HG03378 (cell line): ENCODE data around the gene UVRAG.
A peak's percentile ranks its signal among the peaks of the same experiment; 100 is the strongest.
"Not testable (repeated sequence)": the region's sequence is repeated elsewhere in the genome, so short reads cannot be mapped to it uniquely, and the experiment has no call there.

Experiments
- ATAC-seq: cut with Tn5 transposase; IDR thresholded peaks from one replicate; pipeline ENCODE4 v1.9.1; 2021; ENCODE audit warnings: mild to moderate bottlenecking, moderate library complexity; ENCODE audit not compliant: unreplicated experiment

UVRAG gene

GRCh38 chr11:75873417-75874221 is 58.6 kb downstream of the UVRAG start:
- peak; percentile 60 for ATAC-seq

GRCh38 chr11:75874684-75875341 is 59.8 kb downstream of the UVRAG start:
- no peak for ATAC-seq

- ATAC-seq: not testable (repeated sequence)
Observed at GRCh38 chr11:75877327-75877726, 62.3 kb downstream of the UVRAG start.

GRCh38 chr11:75877931-75878330 is 62.9 kb downstream of the UVRAG start:
- ATAC-seq: not testable (repeated sequence)

GRCh38 chr11:75878933-75879332 is 63.9 kb downstream of the UVRAG start:
- ATAC-seq: no peak

GRCh38 chr11:75879737-75880136 is 64.7 kb downstream of the UVRAG start:
- ATAC-seq: no peak

GRCh38 chr11:75880343-75880742 is 65.3 kb downstream of the UVRAG start:
- not testable (repeated sequence) for ATAC-seq

- no peak for ATAC-seq
Observed at GRCh38 chr11:75884321-75884720, 69.3 kb downstream of the UVRAG start.

GRCh38 chr11:75888416-75888815 is 73.4 kb downstream of the UVRAG start:
- ATAC-seq: no peak

- ATAC-seq: no peak
Observed at GRCh38 chr11:75891947-75892739, 77.1 kb downstream of the UVRAG start.

GRCh38 chr11:75893251-75893650 is 78.2 kb downstream of the UVRAG start:
- no peak for ATAC-seq

GRCh38 chr11:75894036-75894585 is 79.1 kb downstream of the UVRAG start:
- ATAC-seq: no peak

GRCh38 chr11:75896843-75897419 is 81.9 kb downstream of the UVRAG start:
- ATAC-seq: no peak

GRCh38 chr11:75898871-75899270 is 83.9 kb downstream of the UVRAG start:
- ATAC-seq: no peak

GRCh38 chr11:75899806-75900205 is 84.8 kb downstream of the UVRAG start:
- ATAC-seq: no peak

GRCh38 chr11:75900848-75901247 is 85.8 kb downstream of the UVRAG start:
- no peak for ATAC-seq

GRCh38 chr11:75902631-75903030 is 87.6 kb downstream of the UVRAG start:
- no peak for ATAC-seq

- no peak for ATAC-seq
Observed at GRCh38 chr11:75903276-75903675, 88.3 kb downstream of the UVRAG start.

GRCh38 chr11:75905434-75905833 is 90.4 kb downstream of the UVRAG start:
- ATAC-seq: no peak

- ATAC-seq: no peak
Observed at GRCh38 chr11:75907906-75908527, 93.0 kb downstream of the UVRAG start.
